DOHH2 (cell line): Measurements from ENCODE around the gene SLC12A8.

Experiments used
- CTCF ChIP-seq: fragments of 200-600 bp; sonication (generic); IDR thresholded peaks from one replicate; pipeline ENCODE4 v1.5.1; 2014; ENCODE audit warnings: antibody characterized with exemption, mild to moderate bottlenecking, low read depth, low read length; ENCODE audit not compliant: poor library complexity, severe bottlenecking
- EZH2phosphoT487 ChIP-seq: fragments of 200-600 bp; sonication (generic); IDR thresholded peaks from 2 replicates; pipeline ENCODE4 v1.6.1; 2017; ENCODE audit warnings: borderline replicate concordance, mild to moderate bottlenecking, antibody characterized with exemption, low read length, moderate library complexity, mixed read lengths

GRCh38 chr3:125163739-125164601 is 48.6 kb downstream of the SLC12A8 start:
- TF ChIP-seq CTCF, result no peak
- TF ChIP-seq EZH2phosphoT487, result no peak
